GM19351 (cell line): ENCODE measurements around the gene AIG1.

ENCODE experiments used
- ATAC-seq: cut with Tn5 transposase; IDR thresholded peaks from one replicate; pipeline ENCODE4 v1.9.1; 2021; ENCODE audit warnings: mild to moderate bottlenecking, moderate library complexity; ENCODE audit not compliant: unreplicated experiment

AIG1 gene

DNA sequence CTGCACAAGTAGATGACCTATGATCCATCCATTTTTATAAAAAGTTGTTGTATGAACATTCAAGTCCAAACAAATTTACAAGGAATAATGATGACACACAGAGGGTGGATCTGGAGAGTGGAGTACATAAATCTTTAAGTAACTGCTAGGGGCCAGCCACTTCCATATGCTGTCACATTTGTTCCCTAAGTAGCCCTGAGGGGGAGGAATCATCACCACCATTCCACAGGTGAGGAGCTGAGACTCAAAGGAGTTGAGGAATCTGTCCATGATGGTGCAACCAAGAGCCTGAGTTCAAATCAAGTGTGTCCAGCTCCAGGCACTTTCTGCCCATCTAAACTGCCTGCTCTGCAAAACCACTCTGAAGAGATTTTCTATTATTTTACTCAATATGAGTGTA, 132.1 kb downstream of the AIG1 start:
- no peak for ATAC-seq

DNA sequence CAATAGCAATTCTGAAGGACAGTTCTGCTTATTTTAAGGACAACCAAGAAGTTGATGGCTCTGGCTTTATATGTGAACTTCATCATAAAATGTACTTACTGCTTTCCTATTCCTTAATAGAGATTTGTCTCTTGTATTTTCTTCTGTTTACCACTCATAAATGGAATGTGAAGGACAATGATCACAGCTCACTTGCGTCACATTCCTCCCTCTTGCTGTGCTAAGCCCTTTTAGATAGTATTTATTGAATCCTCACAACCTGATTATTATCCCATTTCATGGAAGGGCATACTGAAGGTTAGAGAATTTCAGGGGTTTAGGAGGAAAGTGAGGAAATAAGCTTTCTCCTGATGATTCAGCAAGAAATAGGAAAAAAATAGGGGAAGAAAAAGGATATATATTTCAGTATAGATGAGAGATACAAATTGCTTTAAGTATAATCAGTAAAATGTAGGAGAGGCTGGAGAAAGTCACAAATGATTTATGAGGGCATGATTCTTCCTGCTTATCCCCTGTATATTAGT, 132.9 kb downstream of the AIG1 start:
- ATAC-seq, result no peak

DNA sequence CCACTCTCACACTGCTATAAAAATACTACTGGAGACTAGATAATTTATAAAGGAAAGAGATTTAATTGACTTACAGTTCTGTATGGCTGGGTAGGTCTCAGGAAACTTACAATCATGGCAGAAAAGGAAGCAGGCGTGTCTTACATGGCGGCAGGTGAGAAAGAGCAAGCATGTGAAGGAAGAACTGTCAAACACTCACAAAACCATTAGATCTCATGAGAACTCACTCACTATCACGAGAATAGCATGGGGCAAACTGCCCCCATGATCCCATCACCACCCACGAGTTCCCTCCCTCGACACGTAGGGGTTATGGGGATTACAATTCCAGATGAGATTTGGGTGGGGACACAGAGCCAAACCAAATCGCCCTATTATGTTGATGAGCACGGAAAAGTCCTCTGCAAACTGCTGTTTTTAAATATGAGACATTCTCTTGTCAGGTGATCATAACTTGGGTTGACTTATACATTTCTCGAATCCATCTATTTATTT, 133.5 kb downstream of the AIG1 start:
- no peak for ATAC-seq

DNA sequence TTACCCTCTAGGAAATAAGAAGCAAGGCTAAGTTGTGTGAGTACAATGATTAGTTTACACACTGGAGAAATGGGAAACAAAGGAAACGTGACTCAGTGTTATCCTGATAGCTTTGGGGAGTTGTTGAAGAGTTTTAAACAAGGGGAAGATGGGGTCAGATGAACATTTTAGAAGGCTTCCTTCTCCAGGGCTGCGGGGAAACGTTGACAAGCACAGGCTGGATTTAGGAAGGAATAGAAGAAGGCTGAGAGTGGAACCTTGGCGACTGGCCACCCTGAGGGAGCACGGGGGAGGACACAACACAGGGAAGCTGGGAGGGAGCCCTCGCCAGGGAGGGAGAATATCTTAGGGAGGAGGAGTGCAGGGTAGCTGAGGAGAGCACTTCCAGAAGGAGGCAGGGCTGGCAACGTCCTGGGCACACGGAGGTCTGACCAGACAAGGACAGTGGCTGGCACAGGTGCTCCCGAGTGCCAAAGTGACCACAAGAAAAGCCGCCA, 134.7 kb downstream of the AIG1 start:
- no peak for ATAC-seq

DNA sequence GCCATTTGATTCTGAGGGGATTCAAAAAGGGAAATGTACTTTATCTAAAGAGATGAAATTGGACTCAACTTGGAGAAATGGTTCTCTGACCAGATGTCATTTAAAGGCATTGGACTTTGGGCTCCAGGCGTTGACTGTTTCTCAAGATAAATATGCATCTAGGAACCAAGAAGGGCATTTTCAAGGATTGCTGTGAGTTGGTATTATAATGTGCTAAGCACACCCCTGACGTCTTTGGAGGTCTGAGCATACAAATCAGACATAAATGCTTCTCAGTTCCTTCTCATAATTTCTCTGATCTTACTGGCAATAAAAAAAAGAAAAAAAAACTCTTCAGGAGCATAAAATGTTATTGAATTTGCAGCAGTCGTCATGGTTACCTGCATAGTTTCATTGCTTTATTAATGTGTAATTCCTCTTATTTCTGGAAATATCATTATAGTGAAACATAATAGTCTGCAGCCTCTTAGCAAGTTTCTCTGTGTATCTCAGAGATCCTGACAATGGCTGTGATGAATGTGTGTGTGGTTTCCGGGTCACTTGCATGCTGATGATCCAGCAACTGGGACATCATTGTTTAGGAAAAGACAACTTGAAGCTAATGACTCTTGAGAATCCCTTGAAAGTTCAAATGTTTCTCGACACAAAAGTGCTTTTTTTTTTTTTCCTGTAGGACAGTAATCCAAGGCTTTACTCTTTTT, 136.0 kb downstream of the AIG1 start:
- no peak for ATAC-seq

DNA sequence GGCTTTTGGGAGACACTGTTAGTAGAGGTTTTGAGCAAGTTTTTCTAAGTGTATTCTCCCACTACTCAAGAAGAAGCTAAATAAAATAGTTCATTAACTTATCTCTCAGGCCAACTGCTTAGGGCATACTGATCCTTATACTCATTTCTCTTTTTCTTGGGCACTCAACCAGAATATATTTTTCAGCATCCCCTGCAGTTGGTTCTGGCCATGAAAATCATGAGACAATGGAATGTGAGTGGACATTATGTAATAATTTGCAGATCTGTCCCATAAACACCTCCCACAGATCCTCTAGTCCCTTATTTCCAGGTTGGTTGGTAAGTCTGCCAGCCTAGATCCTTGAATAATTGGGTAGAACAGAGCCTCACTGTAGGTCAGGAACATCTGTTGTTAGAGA, 136.7 kb downstream of the AIG1 start:
- ATAC-seq, result no peak

DNA sequence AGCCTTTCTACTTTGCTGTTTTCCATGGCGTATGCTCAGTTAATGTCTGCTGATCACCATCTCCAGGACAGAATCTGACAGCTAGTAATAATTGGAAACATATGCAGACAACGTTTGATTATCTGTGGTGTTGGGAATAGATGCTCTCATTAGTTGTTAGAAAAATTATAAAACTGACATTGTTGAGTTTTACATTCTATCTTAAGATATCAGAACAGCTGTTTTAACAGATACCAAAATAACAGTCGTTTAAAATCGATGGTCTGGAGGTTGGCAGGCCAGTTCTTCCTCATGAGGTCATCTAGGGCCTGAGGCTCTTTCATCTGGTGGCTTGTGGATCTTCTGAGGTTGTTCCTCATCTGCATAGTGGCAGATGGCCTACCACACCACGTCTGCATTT, 137.6 kb downstream of the AIG1 start:
- ATAC-seq, result no peak

DNA sequence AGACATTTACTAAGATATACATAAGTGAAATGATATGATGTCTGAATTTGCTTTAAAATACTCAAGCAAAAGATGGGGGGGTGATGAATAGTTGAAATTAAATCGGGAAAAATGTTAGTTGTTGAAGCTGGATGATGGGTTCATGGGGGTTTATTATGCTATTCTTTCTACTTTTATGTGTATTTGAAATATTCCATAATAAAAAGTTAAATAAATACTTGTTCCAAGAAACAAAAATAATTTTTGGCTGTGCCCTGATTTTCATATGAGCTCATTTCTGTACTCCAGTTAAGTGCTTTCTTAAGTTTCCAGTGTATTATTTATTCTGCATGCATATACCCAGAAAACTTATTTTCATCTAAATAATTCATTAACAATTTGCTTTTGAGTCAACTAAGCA, 138.6 kb downstream of the AIG1 start:
- no peak for ATAC-seq

DNA sequence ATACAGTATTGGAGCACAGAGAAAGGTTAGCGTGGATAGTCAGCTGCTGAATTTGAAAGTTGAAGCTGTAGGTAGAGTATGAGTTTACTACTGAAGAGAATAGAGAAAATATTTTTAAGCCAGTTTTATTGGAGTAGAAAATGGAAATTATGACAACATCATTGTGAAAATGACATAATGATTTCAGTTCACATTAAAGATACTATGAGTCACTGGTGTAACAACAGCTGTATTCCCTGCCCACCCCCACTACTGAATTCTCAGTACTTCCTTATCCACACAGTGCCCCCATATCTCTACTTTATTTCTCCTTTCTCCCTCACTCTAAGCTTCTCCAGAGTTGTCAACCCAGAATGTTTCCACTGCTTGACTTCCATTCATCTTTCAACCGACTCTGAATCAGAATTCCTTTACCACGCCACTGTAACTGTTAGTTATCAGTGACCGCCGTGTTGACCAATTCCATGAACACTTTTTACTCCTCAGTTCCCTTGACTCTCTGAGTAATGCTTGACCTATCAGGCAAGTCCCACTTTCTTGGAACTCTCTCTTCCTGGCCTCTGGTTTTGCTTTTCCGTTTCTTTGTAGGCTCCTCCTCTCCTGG, 139.6 kb downstream of the AIG1 start:
- no peak for ATAC-seq

DNA sequence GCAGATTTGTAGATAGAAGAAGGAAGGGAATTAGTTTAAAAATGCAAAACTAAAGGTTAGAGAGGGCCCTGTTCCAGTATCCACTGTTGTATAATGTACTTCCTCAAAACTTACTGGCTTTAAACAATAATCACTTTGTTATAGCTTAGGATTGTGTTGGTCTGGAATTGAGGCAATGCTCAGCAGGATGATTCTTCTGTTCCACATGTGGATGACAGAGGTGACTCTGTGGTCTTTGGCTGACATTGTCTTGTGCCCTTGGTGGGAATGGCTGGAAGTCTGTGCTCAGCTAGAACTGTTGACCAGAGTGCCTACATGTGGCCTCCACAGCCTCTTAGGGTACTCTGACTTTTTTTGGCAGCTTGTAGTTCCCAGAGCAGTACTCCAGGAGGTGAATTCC, 143.4 kb downstream of the AIG1 start:
- ATAC-seq, result no peak

DNA sequence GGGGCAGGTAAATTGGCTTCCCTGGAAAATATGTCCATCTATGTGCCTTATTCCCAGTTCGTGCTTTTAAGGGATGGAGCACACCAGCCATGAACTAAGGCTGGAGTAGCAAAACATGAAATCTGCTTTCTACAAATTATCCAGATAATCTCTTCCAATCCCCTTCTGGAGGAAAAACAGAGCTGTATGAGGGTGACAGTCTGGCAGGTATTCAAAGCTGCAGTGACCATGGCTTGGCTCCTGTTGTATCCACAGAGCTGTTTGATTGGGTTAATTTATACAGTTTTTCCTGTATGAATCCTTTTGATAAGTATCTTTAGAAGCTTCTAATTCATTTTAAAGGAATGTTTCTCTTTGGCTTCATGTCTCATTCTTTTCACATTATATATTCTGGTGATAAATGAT, 144.4 kb downstream of the AIG1 start:
- no peak for ATAC-seq

DNA sequence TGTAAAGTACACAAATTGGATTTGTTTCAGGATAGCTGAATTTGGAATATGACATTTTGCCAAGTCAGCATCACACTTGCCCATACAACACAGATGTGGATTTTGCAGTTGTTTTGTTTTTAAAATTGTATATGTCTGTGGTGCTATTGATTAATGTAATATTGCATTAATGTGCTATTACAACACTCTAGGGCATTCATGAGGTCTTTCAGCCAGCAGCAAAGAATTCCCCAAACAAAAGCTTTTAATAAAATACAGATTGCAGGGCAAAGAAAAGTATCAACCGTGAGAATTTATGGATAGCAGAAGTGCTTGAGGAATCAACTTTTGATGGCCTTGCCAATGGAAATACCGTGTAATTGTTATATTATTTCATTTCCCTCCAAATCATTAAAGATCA, 144.9 kb downstream of the AIG1 start:
- ATAC-seq, result no peak

DNA sequence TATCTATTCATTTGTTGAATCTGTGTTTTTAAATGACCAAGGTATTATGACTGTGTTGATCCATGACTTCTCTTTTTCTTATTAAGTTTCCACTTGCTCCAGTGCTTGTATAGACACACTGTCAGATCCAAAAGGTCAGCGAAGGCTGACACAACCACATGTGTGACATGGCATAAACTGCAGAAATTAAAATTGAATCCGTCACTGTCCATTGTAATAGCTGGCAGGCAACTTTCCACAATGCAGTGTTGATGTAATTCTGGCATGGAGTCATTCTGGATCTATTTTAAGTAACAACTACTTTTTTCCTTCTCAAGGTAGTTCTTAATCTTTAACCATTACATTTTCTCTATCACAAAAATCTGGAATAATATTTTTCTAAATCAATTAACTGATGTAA, 145.3 kb downstream of the AIG1 start:
- no peak for ATAC-seq

DNA sequence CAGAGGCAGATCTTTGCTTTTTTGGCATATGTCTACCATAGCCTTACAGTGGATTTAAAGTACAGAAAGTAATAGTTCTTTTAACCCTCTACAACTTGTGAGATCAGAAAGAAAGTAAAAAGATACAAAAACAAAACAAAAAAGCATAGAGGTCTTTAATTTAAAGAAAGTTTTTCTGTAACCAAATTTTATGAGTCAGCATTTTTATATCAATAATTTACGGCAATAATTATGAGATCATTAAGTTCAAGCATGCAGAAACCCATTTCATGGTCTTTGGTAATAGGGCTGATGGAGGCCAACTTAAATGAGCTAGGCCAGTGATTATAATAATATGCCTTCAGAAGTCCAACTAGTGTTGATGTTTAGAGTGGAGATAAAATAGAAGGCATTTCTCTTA, 145.9 kb downstream of the AIG1 start:
- no peak for ATAC-seq

DNA sequence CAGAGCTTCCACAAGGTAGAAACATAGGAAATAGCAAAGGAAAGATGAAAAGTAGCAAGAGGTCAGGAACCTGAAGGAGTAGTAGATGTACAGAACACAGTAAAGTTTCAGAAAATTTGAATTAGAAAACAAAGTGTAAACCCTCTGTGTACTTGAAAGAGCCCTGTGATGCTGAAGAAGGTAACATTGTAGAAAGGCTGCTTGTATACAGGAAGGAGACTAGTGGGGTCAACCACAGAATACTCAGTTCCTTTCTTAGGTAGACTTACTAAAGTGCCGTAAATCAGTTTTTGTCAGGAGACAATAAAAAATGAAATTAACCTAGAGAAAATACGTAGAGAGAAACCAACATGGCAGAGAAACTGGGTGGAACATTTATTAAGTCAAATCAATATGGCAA, 149.7 kb downstream of the AIG1 start:
- no peak for ATAC-seq

DNA sequence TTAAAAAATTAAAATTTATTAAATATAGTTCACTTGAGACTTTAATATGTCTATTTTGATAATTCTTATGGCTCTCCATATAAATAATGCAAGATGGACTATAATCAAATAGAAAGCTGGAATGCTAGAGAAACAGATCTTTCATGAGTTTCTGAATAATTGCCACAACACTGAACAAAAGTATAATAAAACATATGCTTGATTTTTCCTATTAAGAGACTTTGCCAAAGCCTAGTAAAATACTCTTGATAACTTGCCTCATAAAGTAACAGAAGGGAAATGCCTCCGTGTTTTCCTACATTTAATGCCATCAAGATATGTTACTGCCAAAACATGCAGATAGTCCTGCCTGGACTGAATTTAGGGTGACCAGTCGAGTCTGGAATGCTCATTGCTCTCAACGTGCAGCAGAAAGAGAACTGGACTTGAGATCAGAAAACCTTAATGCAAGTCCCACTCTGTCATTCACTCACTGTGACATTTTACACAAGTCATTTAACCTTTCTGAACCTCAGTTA, 153.2 kb downstream of the AIG1 start:
- ATAC-seq, result no peak

DNA sequence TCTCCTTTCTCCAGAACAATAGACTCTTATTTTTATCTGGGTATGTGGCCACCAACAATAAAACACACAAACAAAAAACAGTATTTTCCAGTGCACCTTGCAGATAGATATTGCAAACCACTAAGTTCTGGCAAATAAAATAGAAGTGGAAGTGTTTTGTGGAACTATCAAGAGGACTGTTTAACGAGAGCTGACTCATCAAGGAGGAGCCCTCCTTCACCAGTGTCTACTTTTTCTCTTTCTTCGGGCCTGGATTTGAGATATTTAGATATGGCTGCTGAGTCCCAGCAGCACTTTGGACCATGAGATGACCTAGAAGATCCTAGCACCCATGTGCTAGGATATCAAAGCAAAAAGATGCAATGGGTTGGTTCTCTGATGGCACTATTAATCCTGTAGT, 154.7 kb downstream of the AIG1 start:
- ATAC-seq, result no peak

DNA sequence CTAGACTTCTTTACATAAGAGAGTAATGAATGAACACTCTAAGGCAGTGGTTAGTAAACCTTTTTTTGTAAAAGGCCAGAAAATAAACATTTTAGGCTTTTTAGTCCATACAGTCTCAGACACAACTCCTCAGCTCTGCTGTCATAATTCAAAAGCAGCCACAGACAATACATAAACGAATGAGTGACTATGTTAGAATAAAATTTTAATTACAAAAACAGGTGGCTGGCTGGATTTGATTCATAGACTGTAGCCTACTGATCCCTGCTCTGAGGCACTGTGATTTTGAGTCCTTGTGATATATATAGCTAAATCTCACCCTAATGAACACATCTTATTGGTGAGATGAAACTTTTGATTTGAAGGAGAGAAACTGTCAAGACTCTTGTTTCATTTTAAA, 155.1 kb downstream of the AIG1 start:
- ATAC-seq, result no peak

DNA sequence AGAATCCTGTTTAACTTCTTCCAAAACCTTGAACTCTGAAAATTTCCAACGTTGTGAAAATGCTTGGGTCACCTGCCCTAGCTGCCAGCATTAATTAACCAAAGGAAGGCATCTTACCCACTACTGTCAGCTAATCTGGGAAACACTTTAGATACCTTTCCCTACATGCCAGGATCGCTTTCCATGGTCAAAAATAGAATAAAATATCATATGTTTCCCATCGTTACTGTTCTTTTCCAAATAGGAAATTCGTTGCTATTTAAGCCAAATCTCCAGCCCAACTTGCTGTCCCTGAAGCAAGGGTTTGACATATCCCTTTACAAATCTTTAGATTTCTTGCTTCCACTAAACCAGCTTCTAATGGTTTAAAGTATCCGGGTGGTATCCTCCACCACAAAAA, 157.5 kb downstream of the AIG1 start:
- ATAC-seq, result no peak

DNA sequence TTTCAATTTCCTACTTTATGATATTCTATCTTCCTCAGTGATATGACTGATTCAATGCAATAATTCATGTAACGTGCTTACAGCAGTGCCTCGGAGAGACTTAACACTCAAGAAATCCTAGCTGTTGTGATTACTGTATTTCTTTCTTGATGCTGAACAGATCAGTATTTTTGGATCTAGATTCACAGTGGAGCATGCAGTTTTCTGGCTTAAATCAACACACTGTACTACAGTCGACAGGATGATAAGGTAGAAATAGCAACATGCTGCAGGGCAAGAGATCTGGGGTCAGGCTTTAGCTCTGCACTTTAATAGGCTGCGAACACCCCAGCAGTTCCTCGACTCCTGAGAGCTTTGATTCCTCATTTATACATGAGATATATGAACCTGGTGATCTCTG, 161.0 kb downstream of the AIG1 start:
- ATAC-seq, result no peak

DNA sequence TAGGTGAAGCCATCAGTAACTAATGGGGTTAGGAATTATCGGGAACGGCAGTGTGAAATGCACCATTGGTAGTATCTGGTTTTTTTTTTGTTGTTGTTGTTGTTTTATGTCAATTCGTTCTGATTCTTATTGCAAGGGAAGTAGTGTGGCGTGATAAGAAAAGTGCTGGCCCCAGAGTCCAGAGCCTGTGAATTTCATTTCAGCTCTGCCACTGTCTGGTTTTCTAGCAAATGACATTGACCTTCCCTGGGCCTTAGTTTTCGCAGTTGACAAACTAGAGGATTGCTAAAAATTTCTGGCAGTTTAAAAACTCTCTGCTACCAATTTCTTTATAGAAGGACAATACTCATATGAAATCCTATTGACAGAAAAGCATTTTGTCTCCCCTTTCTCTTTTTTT, 161.6 kb downstream of the AIG1 start:
- ATAC-seq, result no peak

DNA sequence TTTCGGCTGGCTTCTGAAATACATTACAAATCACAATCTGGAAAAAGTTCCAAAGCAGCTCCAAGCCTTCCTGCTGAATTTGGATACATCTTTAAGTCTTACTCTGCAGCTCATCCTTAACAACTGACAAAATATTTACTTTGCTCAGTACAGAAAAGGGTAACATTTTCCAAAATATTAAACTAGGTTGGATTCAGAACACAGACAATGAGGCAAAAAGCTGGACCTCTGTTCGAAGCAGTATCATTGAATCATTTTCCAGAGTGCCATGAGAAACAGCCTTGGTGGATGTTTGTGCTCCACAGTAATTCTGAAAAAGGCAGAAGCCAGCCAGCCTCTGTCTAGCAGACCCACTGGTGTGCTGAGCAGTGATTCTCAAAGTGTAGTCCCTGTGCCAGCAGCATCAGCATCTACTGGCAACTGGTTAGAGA, 162.1 kb downstream of the AIG1 start:
- no peak for ATAC-seq
